ENCODE results near the gene LAD1. TPM values are rescaled to one million over a fixed set of nuclear protein-coding genes. Genes with fewer than 3 reads are reported as not detected.

The LAD1 gene
- total and polyA plus RNA-seq, 2 of the 13 experiments (the other 11 are each of a cell fraction or from before 2014, with no cell fraction given), result 10.8 to 65.6 TPM

- Histone ChIP-seq H2AFZ (ENCODE audit: low read length) (no peak overlapping the region), H3K36me3 (replicated peaks in 1 of 2; ENCODE audit: control insufficient read depth in 1 of 2, insufficient read depth in 2 of 2, low read length in 2 of 2) (no peaks in the 10 kb centered on the region), H3K4me3 (replicated peaks in 1 of 3; ENCODE audit: insufficient read depth in 1 of 3, low read depth in 2 of 3, low read length in 3 of 3) (no peak overlapping the region), H3K4me2 (ENCODE audit: low read depth, low read length) (no peak overlapping the region), H3K9ac (ENCODE audit: insufficient read depth, low read depth, low read length) (no peak overlapping the region), H3K9me3 (ENCODE audit: low read length) (no peaks in the 10 kb centered on the region), H3K79me2 (ENCODE audit: insufficient read depth, low read length) (no peaks in the 10 kb centered on the region), H3K4me1 (ENCODE audit: insufficient read depth, low read length) (peaks cover 8% of the 10 kb centered on the region; the same call in 1 of the 2 replicates), H3K27ac (ENCODE audit: extremely low read length, insufficient read depth, low read length) (no peak overlapping the region), H4K20me1 (ENCODE audit: insufficient read depth, low read length) (no peaks in the 10 kb centered on the region), H3K27me3 (ENCODE audit: control insufficient read depth in 1 of 2, insufficient read depth in 2 of 2, low read length in 2 of 2) (peaks cover 4 to 23% of the 10 kb centered on the region in 2 experiments; a peak in 3 of 5 replicates)
- TF ChIP-seq MED1 (CRISPR knock-in tag; IDR thresholded peaks at IDR 0.05) (no peak), GTF3A (CRISPR knock-in tag; conservative IDR thresholded peaks at IDR 0.05) (no peak), FOXP1 (IDR thresholded peaks at IDR 0.05) (no peak), FOXP1 (CRISPR knock-in tag; IDR thresholded peaks at IDR 0.05) (no peak), RARA (CRISPR knock-in tag; IDR thresholded peaks at IDR 0.05) (no peak), ZNF567 (CRISPR knock-in tag; IDR thresholded peaks at IDR 0.05; ENCODE audit: borderline replicate concordance) (no peak), GATAD2A (CRISPR knock-in tag; IDR thresholded peaks at IDR 0.05) (no peak), ZNF30 (CRISPR knock-in tag; IDR thresholded peaks at IDR 0.05) (no peak), FOSL1 (CRISPR knock-in tag; IDR thresholded peaks at IDR 0.05; ENCODE audit: borderline replicate concordance) (no peak), ZNF687 (CRISPR knock-in tag; IDR thresholded peaks at IDR 0.05) (no peak), TMF1 (CRISPR knock-in tag; IDR thresholded peaks at IDR 0.05; ENCODE audit: low read depth) (no peak), ZSCAN25 (CRISPR knock-in tag; IDR thresholded peaks at IDR 0.05) (no peak), ZFP41 (CRISPR knock-in tag; IDR thresholded peaks at IDR 0.05; ENCODE audit: borderline replicate concordance) (no peak), ZNF121 (CRISPR knock-in tag; IDR thresholded peaks at IDR 0.05) (no peak), SNAPC4 (CRISPR knock-in tag; IDR thresholded peaks at IDR 0.05) (no peak), ATRX (CRISPR knock-in tag; IDR thresholded peaks at IDR 0.05; ENCODE audit: borderline replicate concordance) (no peak), MZF1 (CRISPR knock-in tag; IDR thresholded peaks at IDR 0.05; ENCODE audit: borderline replicate concordance) (no peak), MYC (CRISPR knock-in tag; IDR thresholded peaks at IDR 0.05; ENCODE audit: borderline replicate concordance) (no peak), ASH2L (IDR thresholded peaks at IDR 0.05; ENCODE audit: insufficient read length, low read depth, low read length) (no peak), POLR2AphosphoS2 (IDR thresholded peaks at IDR 0.05; ENCODE audit: low read depth, low read length) (no peak)
- ATAC-seq, result no peak
- in situ Hi-C loops (cut with HindIII; ENCODE audit: extremely low pct_ligation_motif_present, low pct_unique_long_range_greater_than_20kb) (no loop called here), intact Hi-C loops (cut with micrococcal nuclease; ENCODE audit: unreplicated experiment) (no loop called here)
- ChIA-PET POLR2A (no interaction called here), CTCF (ENCODE audit: low intra/inter-chr PET ratio, low total read pairs) (no interaction called here)
- FAIRE-seq, result no peak
- WGBS (ENCODE audit: low lambda C conversion rate), result 32% methylated on average over 3 of the region's 3 CpGs
- no TSS peak for BruUV-seq (replicated peaks)
- DNase-seq (ENCODE audit: low spot score), result no peak
Measured at GRCh38 chr1:201434266-201434665, 35.1 kb upstream of the LAD1 start.

All from HepG2 (cell line).